HepG2 (cell line): ENCODE data around the gene CYP46A1. TPM values are rescaled to one million over a fixed set of nuclear protein-coding genes. Genes with fewer than 3 reads are reported as not detected.
A peak's percentile ranks its signal among the peaks of the same experiment; 100 is the strongest.

Experiments used
- ADNP ChIP-seq: sonication (generic); formaldehyde crosslinking; IDR thresholded peaks from 2 replicates; pipeline ENCODE4 v1.4.0; 2020; ENCODE audit warnings: missing genetic modification reagents
- BHLHE40 ChIP-seq: IDR thresholded peaks from 2 replicates; pipeline ENCODE4 v1.6.1; 2011; ENCODE audit warnings: low read length, improper control_type of control experiment
- HINFP ChIP-seq: sonication (generic); formaldehyde crosslinking; IDR thresholded peaks from 2 replicates; pipeline ENCODE4 v1.4.0; 2020; ENCODE audit warnings: low read depth, mild to moderate bottlenecking, missing genetic modification reagents
- PAXIP1 ChIP-seq: sonication (generic); formaldehyde crosslinking; conservative IDR thresholded peaks from 2 replicates; pipeline ENCODE4 v1.4.0; 2020; ENCODE audit warnings: mild to moderate bottlenecking, missing genetic modification reagents, moderate library complexity
- RELA ChIP-seq: sonication (generic); formaldehyde crosslinking; IDR thresholded peaks from 2 replicates; pipeline ENCODE4 v1.4.0; 2020; ENCODE audit warnings: missing genetic modification reagents
- SNAI1 ChIP-seq: sonication (generic); formaldehyde crosslinking; IDR thresholded peaks from 2 replicates; pipeline ENCODE4 v1.5.0; 2020; ENCODE audit warnings: mild to moderate bottlenecking, missing genetic modification reagents, borderline replicate concordance
- ZEB1 ChIP-seq: IDR thresholded peaks from 2 replicates; pipeline ENCODE4 v1.6.1; 2012; ENCODE audit warnings: mild to moderate bottlenecking, low read depth, inconsistent platforms; ENCODE audit not compliant: insufficient replicate concordance
- ZNF138 ChIP-seq: sonication (generic); formaldehyde crosslinking; IDR thresholded peaks from 2 replicates; pipeline ENCODE4 v1.5.0; 2020; ENCODE audit warnings: mild to moderate bottlenecking, low read depth, missing genetic modification reagents
- ZNF274 ChIP-seq: sonication (generic); formaldehyde crosslinking; IDR thresholded peaks from 2 replicates; pipeline ENCODE4 v1.5.1; 2020; ENCODE audit warnings: mild to moderate bottlenecking, missing genetic modification reagents
- ZNF33A ChIP-seq: sonication (generic); formaldehyde crosslinking; IDR thresholded peaks from 2 replicates; pipeline ENCODE4 v1.5.1; 2020; ENCODE audit warnings: missing genetic modification reagents, mild to moderate bottlenecking, moderate library complexity, borderline replicate concordance
- ZNF556 ChIP-seq: sonication (generic); formaldehyde crosslinking; IDR thresholded peaks from 2 replicates; pipeline ENCODE4 v1.4.0; 2020; ENCODE audit warnings: mild to moderate bottlenecking, missing genetic modification reagents, borderline replicate concordance
- ZNF713 ChIP-seq: sonication (generic); formaldehyde crosslinking; IDR thresholded peaks from 2 replicates; pipeline ENCODE4 v1.4.0; 2020; ENCODE audit warnings: mild to moderate bottlenecking, missing genetic modification reagents
- ZNF878 ChIP-seq: sonication (generic); formaldehyde crosslinking; IDR thresholded peaks from 2 replicates; pipeline ENCODE4 v1.8.1; 2023; ENCODE audit warnings: mild to moderate bottlenecking, missing genetic modification reagents, moderate library complexity
- ZSCAN5A ChIP-seq: sonication (generic); formaldehyde crosslinking; IDR thresholded peaks from 2 replicates; pipeline ENCODE4 v1.8.0; 2022; ENCODE audit warnings: mild to moderate bottlenecking, missing genetic modification reagents, borderline replicate concordance
- polyA plus RNA-seq, 8 experiments: library from polyadenylated mRNA; depleted of rRNA in 3 of 8; stranded (reverse) in 7 of 8; unstranded in 1 of 8; fragments of >200 nt; fragmentation: Illumina TruSeq in 4 of 8; extraction: Trizol in 4 of 8; gene quantifications; 2 replicates each; pipeline versions ENCODE4 v1.2.1 to v1.2.3, GENCODE V29; 2011 to 2016; ENCODE audit warnings: low read depth in 4 of 8, missing spikeins in 1 of 8, mixed read lengths in 1 of 8; ENCODE audit not compliant: insufficient read depth in 1 of 8
- total RNA-seq, 5 experiments: library from RNA; depleted of rRNA; stranded (reverse); fragments of >200 nt; fragmentation: Illumina TruSeq; extraction: Trizol; gene quantifications; 2 replicates each; pipeline ENCODE4 v1.2.3, GENCODE V29; 2016; ENCODE audit warnings: low read depth in 1 of 5
- TF ChIP-seq, protein P1 (sequence below): sonication (generic); formaldehyde crosslinking; IDR thresholded peaks from 2 replicates; pipeline ENCODE4 v1.4.0; 2020; ENCODE audit warnings: mild to moderate bottlenecking, missing genetic modification reagents

CYP46A1 gene
- total and polyA plus RNA-seq, 2 of the 13 experiments (the other 11 are each of a cell fraction or from before 2014, with no cell fraction given), result not detected

GRCh38 chr14:99682809-99683618 is 1.1 kb upstream of the CYP46A1 start (continued):
- TF ChIP-seq PAXIP1, result no peak
- TF ChIP-seq ZNF274 (CRISPR knock-in tag), result no peak
- peak; percentile 78; the same call in 1 of the 2 replicates for TF ChIP-seq SNAI1 (CRISPR knock-in tag)
- no peak for TF ChIP-seq ZNF138
- no peak for TF ChIP-seq ZNF713 (CRISPR knock-in tag)
- peak; percentile 69 for TF ChIP-seq ZEB1
- TF ChIP-seq RELA (CRISPR knock-in tag), result no peak
- no peak for TF ChIP-seq ZNF33A (CRISPR knock-in tag)
- TF ChIP-seq ZNF556 (CRISPR knock-in tag), result no peak
- TF ChIP-seq ADNP (CRISPR knock-in tag), result no peak
- no peak for TF ChIP-seq ZSCAN5A (CRISPR knock-in tag)
- no peak for TF ChIP-seq BHLHE40
- TF ChIP-seq ZNF878 (CRISPR knock-in tag), result no peak
- TF ChIP-seq HINFP (CRISPR knock-in tag), result no peak
- TF ChIP-seq, protein P1, sequence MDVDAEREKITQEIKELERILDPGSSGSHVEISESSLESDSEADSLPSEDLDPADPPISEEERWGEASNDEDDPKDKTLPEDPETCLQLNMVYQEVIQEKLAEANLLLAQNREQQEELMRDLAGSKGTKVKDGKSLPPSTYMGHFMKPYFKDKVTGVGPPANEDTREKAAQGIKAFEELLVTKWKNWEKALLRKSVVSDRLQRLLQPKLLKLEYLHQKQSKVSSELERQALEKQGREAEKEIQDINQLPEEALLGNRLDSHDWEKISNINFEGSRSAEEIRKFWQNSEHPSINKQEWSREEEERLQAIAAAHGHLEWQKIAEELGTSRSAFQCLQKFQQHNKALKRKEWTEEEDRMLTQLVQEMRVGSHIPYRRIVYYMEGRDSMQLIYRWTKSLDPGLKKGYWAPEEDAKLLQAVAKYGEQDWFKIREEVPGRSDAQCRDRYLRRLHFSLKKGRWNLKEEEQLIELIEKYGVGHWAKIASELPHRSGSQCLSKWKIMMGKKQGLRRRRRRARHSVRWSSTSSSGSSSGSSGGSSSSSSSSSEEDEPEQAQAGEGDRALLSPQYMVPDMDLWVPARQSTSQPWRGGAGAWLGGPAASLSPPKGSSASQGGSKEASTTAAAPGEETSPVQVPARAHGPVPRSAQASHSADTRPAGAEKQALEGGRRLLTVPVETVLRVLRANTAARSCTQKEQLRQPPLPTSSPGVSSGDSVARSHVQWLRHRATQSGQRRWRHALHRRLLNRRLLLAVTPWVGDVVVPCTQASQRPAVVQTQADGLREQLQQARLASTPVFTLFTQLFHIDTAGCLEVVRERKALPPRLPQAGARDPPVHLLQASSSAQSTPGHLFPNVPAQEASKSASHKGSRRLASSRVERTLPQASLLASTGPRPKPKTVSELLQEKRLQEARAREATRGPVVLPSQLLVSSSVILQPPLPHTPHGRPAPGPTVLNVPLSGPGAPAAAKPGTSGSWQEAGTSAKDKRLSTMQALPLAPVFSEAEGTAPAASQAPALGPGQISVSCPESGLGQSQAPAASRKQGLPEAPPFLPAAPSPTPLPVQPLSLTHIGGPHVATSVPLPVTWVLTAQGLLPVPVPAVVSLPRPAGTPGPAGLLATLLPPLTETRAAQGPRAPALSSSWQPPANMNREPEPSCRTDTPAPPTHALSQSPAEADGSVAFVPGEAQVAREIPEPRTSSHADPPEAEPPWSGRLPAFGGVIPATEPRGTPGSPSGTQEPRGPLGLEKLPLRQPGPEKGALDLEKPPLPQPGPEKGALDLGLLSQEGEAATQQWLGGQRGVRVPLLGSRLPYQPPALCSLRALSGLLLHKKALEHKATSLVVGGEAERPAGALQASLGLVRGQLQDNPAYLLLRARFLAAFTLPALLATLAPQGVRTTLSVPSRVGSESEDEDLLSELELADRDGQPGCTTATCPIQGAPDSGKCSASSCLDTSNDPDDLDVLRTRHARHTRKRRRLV, result no peak
